H7 (cell line): ENCODE measurements around the gene BAHD1. TPM values are rescaled to one million over a fixed set of nuclear protein-coding genes. Genes with fewer than 3 reads are reported as not detected.

Experiments used
- DNase-seq: peaks from one replicate; pipeline ENCODE4 v3.0.0; 2012
- H3K27me3 ChIP-seq: 2 replicates; pipeline ENCODE4 v1.6.0; 2011; ENCODE audit warnings: mild to moderate bottlenecking, low read length; ENCODE audit not compliant: control insufficient read depth, insufficient read depth
- H3K36me3 ChIP-seq: replicated peaks from 2 replicates; pipeline ENCODE4 v1.5.1; 2011; ENCODE audit warnings: low read length; ENCODE audit not compliant: control insufficient read depth, insufficient read depth
- H3K4me3 ChIP-seq: 2 replicates; pipeline ENCODE4 v1.5.1; 2011; ENCODE audit warnings: low read depth, mild to moderate bottlenecking, control low read depth, low read length, moderate library complexity; ENCODE audit not compliant: insufficient read depth
- total RNA-seq: library from RNA; depleted of rRNA; stranded (reverse); fragments of >200 nt; shearing (Covaris generic); gene quantifications from 2 replicates; pipeline ENCODE4 v1.2.3, GENCODE V29; 2014; rRNA removed

Gene BAHD1
- total RNA-seq, 1 experiment from 2014 or later, result 47.4 TPM

DNA sequence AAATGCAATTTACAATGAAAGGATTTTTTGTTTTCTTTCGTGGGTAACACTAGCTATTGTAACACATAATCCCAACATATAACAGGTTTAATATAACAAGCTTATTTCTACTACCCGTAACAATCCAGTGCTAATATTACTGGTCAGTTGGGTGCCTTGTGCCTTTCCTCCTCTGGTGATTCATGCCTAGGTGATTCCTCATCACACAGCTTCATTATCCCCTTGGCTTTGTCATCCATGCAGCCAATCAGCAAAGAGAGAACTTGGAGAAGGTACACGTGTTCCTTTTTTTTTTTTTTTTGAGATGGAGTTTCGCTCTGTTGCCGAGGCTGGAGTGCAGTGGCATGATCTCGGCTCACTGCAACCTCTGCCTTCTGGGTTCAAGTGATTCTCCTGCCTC, 60.7 kb downstream of the BAHD1 start:
- no peaks in the 10 kb centered on the region for H3K36me3 ChIP-seq
- H3K4me3 ChIP-seq, result no peak overlapping the region
- H3K27me3 ChIP-seq, result no peaks in the 10 kb centered on the region
- peak; percentile 48 for DNase-seq

DNA sequence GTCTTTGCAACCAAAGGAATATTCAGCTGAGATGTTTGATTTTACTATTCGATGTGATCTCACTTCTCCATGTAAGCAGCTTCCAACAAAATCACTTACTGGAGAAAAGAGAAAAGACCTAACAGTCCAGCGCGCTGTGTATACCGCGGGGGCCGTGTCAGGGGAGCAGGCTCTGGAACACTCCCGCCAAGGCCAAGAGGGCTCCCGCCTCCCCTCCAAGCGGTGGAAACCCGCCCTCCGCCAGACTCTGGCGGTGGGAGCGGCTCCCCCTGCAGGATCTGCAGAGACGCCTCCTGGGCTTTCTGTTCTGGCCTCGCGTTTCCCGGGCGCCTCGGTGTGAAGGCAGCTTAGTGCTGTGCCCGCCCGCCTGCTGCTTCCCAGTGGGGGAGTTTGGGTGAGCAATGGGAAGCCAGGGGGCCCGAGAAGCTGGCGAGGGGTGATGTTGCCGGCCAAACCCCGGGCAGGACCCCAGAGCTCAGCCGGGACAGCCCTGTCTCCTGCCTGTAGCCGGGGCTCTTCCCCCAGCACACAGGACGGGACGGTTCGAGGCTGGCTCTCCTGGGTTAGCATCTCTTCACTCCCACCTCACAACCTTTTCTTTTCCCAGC, 66.3 kb downstream of the BAHD1 start:
- Histone ChIP-seq H3K27me3 (peaks cover 19% of the 10 kb centered on the region), H3K4me3 (peak overlapping the region; percentile 27), H3K36me3 (no peaks in the 10 kb centered on the region)
- peak; percentile 95 for DNase-seq

DNA sequence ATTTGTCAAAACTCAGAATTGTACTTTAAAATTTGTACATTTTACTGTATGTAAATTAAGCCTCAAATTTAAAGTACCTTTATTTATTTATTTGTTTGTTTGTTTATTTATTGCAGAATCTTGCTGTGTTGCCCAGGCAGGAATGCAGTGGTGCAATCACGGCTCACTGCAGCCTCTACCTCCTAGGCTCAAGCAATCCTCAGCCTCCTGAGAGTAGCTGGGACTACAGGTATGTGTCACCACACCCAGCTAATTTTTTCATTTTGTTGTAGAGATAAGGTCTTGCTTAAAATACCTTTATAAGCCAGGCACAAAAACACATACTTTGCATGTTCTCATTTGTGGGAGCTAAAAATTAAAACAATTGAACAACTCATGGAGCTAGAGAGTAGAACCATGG, 67.5 kb downstream of the BAHD1 start:
- Histone ChIP-seq H3K36me3 (no peaks in the 10 kb centered on the region), H3K4me3 (no peak overlapping the region)
- no peak for DNase-seq

DNA sequence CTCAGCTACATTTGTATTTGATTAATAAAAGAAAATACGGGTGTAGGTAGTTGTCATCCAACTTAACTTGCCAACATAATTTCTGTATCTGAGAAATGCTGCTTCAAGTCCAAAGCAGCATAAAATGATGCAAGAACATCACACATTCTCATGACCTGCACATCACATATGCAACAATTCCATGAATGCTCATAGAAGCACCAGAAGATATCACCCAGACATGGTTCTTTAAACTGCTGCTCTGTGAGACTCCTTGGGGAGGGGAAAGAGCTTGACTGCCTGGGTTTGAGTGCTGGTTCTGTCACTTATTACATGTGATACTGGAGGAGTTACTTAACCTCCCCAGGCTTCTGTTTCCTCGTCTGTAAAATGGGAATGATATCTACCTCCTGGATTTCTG, 69.4 kb downstream of the BAHD1 start:
- H3K36me3 ChIP-seq, result no peaks in the 10 kb centered on the region
- DNase-seq, result no peak
- no peak overlapping the region for H3K4me3 ChIP-seq
- H3K27me3 ChIP-seq, result peaks cover 30% of the 10 kb centered on the region

More for the DNA sequence above, 67.5 kb downstream of the BAHD1 start:
- H3K27me3 ChIP-seq, result peaks cover 27% of the 10 kb centered on the region

DNA sequence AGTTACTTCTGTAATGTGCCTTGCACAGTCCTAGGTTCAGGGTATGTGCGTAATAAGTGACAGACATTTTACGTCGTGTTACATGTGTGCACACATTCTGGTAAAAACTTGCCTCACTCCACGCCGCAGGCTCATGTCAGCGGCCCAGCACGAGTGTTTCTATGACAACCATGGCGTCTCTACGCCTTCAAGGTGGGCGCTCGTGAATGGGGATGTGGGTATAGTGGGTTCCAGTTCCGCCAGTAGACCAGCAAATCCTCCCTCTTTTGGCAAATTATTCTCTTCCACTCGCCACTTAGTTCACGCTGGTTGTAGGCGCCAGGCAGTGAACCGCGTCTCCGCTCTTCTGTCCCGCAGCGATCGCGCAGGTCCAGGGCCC, 70.3 kb downstream of the BAHD1 start:
- no peaks in the 10 kb centered on the region for H3K36me3 ChIP-seq
- DNase-seq, result no peak
- peak overlapping the region; percentile 45 for H3K4me3 ChIP-seq
- H3K27me3 ChIP-seq, result peaks cover 30% of the 10 kb centered on the region

DNA sequence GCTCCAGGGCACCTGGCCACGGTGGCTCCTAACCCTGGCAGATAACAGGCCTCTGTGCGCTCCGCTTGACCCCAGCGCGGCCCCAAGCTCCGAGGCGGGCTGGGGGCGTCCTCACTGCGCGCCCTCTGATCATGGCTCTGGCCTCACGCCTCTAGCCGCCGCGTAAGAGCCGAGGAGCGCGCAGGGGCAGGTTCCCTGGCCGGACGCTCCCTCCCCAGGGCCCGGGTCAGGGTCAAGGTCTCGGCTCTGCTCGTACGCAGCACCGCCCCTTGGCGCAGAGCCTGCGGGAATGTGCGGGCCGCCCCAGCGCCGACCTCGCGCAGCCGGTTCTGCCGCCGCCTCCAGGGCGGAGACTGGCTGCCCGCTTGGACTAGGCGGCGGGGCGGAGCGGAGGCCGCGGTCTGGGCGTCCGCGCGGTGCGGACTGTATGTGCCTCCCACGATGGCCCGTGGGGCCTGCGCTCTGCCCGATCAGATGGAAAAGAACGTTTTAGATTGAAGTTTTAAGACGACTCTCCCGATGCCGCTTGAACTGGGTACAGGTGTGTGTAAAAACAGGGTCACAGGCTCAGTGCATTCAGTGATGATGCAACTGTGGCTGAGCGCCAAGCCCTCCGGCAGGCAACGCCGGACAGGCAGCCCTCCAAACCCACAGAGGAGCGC, 70.8 kb downstream of the BAHD1 start:
- Histone ChIP-seq H3K36me3 (no peaks in the 10 kb centered on the region), H3K27me3 (peaks cover 30% of the 10 kb centered on the region), H3K4me3 (peak overlapping the region; percentile 45)
- DNase-seq, result peak; percentile 95

DNA sequence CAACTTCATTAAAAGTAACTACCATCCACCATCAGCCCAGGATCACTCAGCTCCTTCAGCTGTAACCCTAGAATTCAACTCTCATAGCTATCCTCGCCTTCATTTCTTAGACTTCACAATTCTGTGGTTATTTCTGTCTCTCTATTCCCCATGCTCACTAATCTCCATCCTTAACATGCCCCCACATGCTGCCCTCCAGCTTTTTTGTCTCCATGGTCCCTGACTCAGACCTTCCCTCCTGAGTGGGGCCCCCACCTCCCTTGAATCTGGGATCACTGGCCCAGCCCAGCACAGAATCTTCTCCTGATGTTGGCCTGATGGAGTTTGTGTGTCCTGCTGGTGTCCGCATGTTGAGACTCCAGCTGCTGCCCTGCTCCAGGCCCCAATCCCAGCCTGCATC, 71.7 kb downstream of the BAHD1 start:
- Histone ChIP-seq H3K27me3 (peaks cover 30% of the 10 kb centered on the region), H3K4me3 (no peak overlapping the region), H3K36me3 (no peaks in the 10 kb centered on the region)
- no peak for DNase-seq

DNA sequence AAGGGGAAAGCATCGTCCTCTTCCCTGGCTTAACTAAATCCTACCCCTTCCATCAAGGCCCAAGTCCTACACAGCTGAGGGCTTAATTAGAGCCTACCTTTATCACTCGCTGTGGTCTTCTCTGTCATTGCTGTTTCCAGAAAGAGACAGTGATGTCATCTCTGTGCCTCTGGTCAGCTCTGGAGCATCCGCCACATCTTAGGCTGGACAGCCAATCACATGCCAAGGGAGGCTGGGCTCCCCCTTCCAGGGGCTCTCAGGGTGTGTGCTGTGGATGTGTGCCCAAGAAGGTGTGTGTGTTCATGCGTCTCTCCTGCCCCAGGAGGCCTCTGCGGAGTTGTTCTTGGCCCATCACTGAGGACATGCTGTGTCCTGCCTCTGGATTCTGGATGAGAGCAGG, 72.9 kb downstream of the BAHD1 start:
- Histone ChIP-seq H3K27me3 (peaks cover 30% of the 10 kb centered on the region), H3K36me3 (no peaks in the 10 kb centered on the region), H3K4me3 (no peak overlapping the region)
- DNase-seq, result no peak

DNA sequence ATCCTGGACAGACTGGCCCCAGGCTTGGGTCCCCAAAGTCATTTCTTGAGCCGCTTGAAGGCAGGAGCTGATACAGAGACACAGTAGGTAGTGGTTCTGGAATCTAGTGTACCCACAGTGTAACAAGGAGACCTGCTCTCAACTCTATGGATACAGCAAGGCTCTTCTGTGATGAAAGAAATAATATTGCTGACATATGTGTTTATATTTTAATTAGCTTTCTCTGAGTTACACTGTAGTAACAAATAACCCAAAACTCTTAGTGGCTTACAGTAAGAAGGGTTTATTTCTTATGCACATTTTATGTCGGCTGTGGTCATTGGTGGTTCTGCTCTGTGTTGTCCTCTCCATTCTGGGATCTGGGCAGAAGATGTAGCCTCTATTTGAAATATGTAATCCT, 75.6 kb downstream of the BAHD1 start:
- Histone ChIP-seq H3K4me3 (no peak overlapping the region), H3K27me3 (peaks cover 18% of the 10 kb centered on the region), H3K36me3 (no peaks in the 10 kb centered on the region)
- DNase-seq, result no peak

Other genes with a start within 250 kb of the BAHD1 start
- gene PAK6, start 201.9 kb upstream of the BAHD1 start, total RNA-seq, result 4.9 and 8.4 TPM in 2 replicates
- gene ANKRD63, start 157.9 kb upstream of the BAHD1 start, total RNA-seq, result 0.22 and 0.45 TPM in 2 replicates
- 11.3 and 13.9 TPM in 2 replicates for gene PLCB2, start 133.0 kb upstream of the BAHD1 start, total RNA-seq
- gene INAFM2, start 117.3 kb upstream of the BAHD1 start, total RNA-seq, result 15.2 and 15.8 TPM in 2 replicates
- gene CCDC9B, start 100.0 kb upstream of the BAHD1 start, total RNA-seq, result 0.03 and 0.18 TPM in 2 replicates
- gene PHGR1, start 89.9 kb upstream of the BAHD1 start, total RNA-seq, result not detected in 2 replicates
- 0.04 and 0.52 TPM in 2 replicates for gene DISP2, start 82.7 kb upstream of the BAHD1 start, total RNA-seq
- gene KNSTRN, start 58.2 kb upstream of the BAHD1 start, total RNA-seq, result 72.2 and 104 TPM in 2 replicates
- gene IVD, start 35.2 kb upstream of the BAHD1 start, total RNA-seq, result 28.6 and 31.4 TPM in 2 replicates
- 11.7 and 15.2 TPM in 2 replicates for gene CHST14, start 30.0 kb downstream of the BAHD1 start, total RNA-seq
- 12.3 and 17.2 TPM in 2 replicates for gene CCDC32, start 124.1 kb downstream of the BAHD1 start, total RNA-seq
- gene RPUSD2, start 128.3 kb downstream of the BAHD1 start, total RNA-seq, result 30.5 and 38.1 TPM in 2 replicates
- 28.4 and 33.9 TPM in 2 replicates for gene KNL1, start 153.3 kb downstream of the BAHD1 start, total RNA-seq